Caco-2 (cell line): ENCODE data around the gene PACS2. TPM values are rescaled to one million over a fixed set of nuclear protein-coding genes. Genes with fewer than 3 reads are reported as not detected.

Experiments used
- BruUV-seq: library from RNA; stranded (reverse); fragments of 400-500 nt; replicated peaks from 2 replicates; lab custom pipeline; 2021; lab: Mats Ljungman, UMichigan
- CTCF ChIA-PET: fragments of 300-600 bp; sonication (Branson Sonifier 250); formaldehyde crosslinking; loops from one replicate; lab custom pipeline; 2022; ENCODE audit warnings: antibody characterized with exemption; lab: Charles Lee
- POLR2A ChIA-PET: fragments of 300-600 bp; sonication (Branson Sonifier 250); formaldehyde crosslinking; loops from one replicate; lab custom pipeline; 2022; ENCODE audit warnings: antibody characterized with exemption; lab: Charles Lee
- DNase-seq, 2 experiments: peaks; one replicate each; pipeline versions ENCODE4 v3.0.0 to v3.0.0-alpha.2; 2020 to 2022
- H3K27me3 ChIP-seq: replicated peaks from 2 replicates; pipeline ENCODE4 v1.6.0; 2011; ENCODE audit warnings: low read length; ENCODE audit not compliant: control insufficient read depth, insufficient read depth
- H3K36me3 ChIP-seq: 2 replicates; pipeline ENCODE4 v1.5.1; 2011; ENCODE audit warnings: low read length; ENCODE audit not compliant: control insufficient read depth, insufficient read depth
- H3K4me1 ChIP-seq: fragments of 250-450 bp; sonication (Bioruptor Pico); 2 replicates; pipeline ENCODE4 v1.5.1; 2020; ENCODE audit warnings: mild to moderate bottlenecking
- H3K4me3 ChIP-seq: 2 replicates; pipeline ENCODE4 v1.5.1; 2011; ENCODE audit warnings: low read depth, mild to moderate bottlenecking, control low read depth, low read length
- H3K9me3 ChIP-seq: fragments of 250-450 bp; sonication (Bioruptor Pico); 2 replicates; pipeline ENCODE4 v1.5.1; 2020; ENCODE audit warnings: mild to moderate bottlenecking, moderate library complexity
- H3K27ac Mint-ChIP-seq: one replicate; pipeline ENCODE4 v1.8.0; 2022; ENCODE audit warnings: mixed read lengths; ENCODE audit not compliant: unreplicated experiment
- H3K27me3 Mint-ChIP-seq: one replicate; pipeline ENCODE4 v1.8.0; 2022; ENCODE audit warnings: mixed read lengths; ENCODE audit not compliant: insufficient read depth, unreplicated experiment
- H3K36me3 Mint-ChIP-seq: one replicate; pipeline ENCODE4 v1.8.0; 2022; ENCODE audit warnings: mild to moderate bottlenecking, mixed read lengths; ENCODE audit not compliant: insufficient read depth, unreplicated experiment
- H3K4me1 Mint-ChIP-seq: one replicate; pipeline ENCODE4 v1.8.0; 2022; ENCODE audit warnings: low read depth, mixed read lengths; ENCODE audit not compliant: unreplicated experiment
- H3K4me3 Mint-ChIP-seq: one replicate; pipeline ENCODE4 v1.8.0; 2022; ENCODE audit warnings: mild to moderate bottlenecking, moderate library complexity, mixed read lengths; ENCODE audit not compliant: unreplicated experiment
- H3K9me3 Mint-ChIP-seq: one replicate; pipeline ENCODE4 v1.8.0; 2022; ENCODE audit warnings: mixed read lengths; ENCODE audit not compliant: unreplicated experiment
- CTCF ChIP-seq, 2 experiments: fragments of 200-600 bp in 1 of 2; IDR thresholded peaks; 1 replicate in 1 of 2; 2 replicates in 1 of 2; pipeline versions ENCODE4 v1.5.1 to v1.8.0; 2011 to 2022; ENCODE audit warnings: antibody characterized with exemption in 1 of 2, control low read depth in 1 of 2, inconsistent platforms in 1 of 2, low read depth in 1 of 2, low read length in 1 of 2, mild to moderate bottlenecking in 1 of 2, moderate library complexity in 1 of 2; ENCODE audit not compliant: insufficient read depth in 1 of 2, severe bottlenecking in 1 of 2, unreplicated experiment in 1 of 2
- intact Hi-C: fragments of 100-400 bp; cut with micrococcal nuclease; formaldehyde crosslinking; loops from one replicate; pipeline ENCODE4 v1.10.0; 2022; ENCODE audit not compliant: unreplicated experiment
- total RNA-seq: library from RNA; stranded (reverse); gene quantifications from 2 replicates; pipeline ENCODE4 v1.2.3, GENCODE V29; 2022

Gene PACS2
- total RNA-seq, 1 experiment from 2014 or later, result 58.1 TPM

- POLR2A ChIA-PET, result no interaction called here
- Histone ChIP-seq H3K27me3 (no peaks in the 10 kb centered on the region), H3K4me3 (no peak overlapping the region), H3K4me1 (no peaks in the 10 kb centered on the region), H3K36me3 (no peaks in the 10 kb centered on the region), H3K9me3 (no peaks in the 10 kb centered on the region)
- BruUV-seq, result no TSS peak
- Mint-ChIP-seq H3K9me3 (no peaks in the 10 kb centered on the region), H3K36me3 (no peaks in the 10 kb centered on the region), H3K4me1 (peaks cover 5% of the 10 kb centered on the region), H3K27me3 (no peaks in the 10 kb centered on the region), H3K27ac (no peak overlapping the region), H3K4me3 (no peak overlapping the region)
- intact Hi-C loops, result no loop called here
- DNase-seq, result no peak
- CTCF ChIA-PET, result no interaction called here
- TF ChIP-seq CTCF (IDR thresholded peaks at IDR 0.05; ENCODE audit: insufficient read depth in 1 of 2, low read depth in 1 of 2, low read length in 1 of 2, severe bottlenecking in 1 of 2, unreplicated experiment in 1 of 2), result no peak
Observed at GRCh38 chr14:105307052-105307727, 7.4 kb upstream of the PACS2 start.

DNA sequence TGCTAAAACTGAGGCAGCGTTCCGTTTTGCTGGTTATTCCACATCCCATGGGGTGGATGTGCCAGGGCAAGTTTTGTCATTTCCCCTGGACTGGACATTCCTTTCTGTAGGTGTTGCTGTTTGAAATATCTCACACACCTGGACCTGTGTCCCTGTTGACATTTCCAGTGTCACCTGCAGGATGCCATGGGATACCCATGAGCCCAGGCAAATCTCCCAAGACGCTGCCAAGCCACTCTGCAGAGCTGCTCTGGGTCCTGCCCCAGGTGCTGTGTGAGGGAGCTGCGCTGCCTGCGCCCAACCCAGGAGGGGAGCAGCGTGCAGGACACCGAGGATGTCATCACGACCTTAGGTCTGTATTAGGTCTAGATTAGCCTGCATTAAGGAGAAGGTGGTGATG is 5.2 kb upstream of the PACS2 start:
- Histone ChIP-seq H3K27me3 (no peaks in the 10 kb centered on the region), H3K36me3 (no peaks in the 10 kb centered on the region), H3K4me3 (no peak overlapping the region), H3K9me3 (no peaks in the 10 kb centered on the region), H3K4me1 (no peaks in the 10 kb centered on the region; the same call in 1 of the 2 replicates)
- no peak for TF ChIP-seq CTCF (IDR thresholded peaks at IDR 0.05; ENCODE audit: insufficient read depth in 1 of 2, low read depth in 1 of 2, low read length in 1 of 2, severe bottlenecking in 1 of 2, unreplicated experiment in 1 of 2)
- no TSS peak for BruUV-seq
- POLR2A ChIA-PET, result no interaction called here
- intact Hi-C loops, result no loop called here
- DNase-seq, result no peak
- H3K4me3 Mint-ChIP-seq, result no peak overlapping the region
- no peaks in the 10 kb centered on the region for H3K36me3 Mint-ChIP-seq
- no peaks in the 10 kb centered on the region for H3K4me1 Mint-ChIP-seq
- no peak overlapping the region for H3K27ac Mint-ChIP-seq
- no peaks in the 10 kb centered on the region for H3K9me3 Mint-ChIP-seq
- H3K27me3 Mint-ChIP-seq, result no peaks in the 10 kb centered on the region
- CTCF ChIA-PET, result no interaction called here

DNA sequence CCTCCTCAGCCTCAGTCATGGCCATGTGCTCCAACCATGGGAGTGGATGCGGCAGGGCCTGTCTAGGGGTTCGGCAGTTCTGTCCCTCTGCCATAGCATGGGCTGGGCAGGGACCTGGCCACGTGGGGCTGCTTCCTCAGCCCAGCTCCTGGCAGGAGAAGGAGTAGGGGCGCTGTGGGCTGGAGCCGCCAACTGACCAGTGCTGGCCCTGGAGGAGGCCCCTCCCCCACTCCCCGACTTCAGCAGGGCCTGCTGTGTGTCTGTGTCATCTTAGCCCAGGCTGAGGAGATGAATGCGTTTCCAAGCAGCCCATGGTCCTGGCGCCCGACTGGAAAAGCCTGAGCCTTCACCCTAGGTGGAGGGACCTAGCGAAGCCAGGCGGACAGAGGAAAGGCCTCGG is 2.7 kb upstream of the PACS2 start:
- Mint-ChIP-seq H3K36me3 (peaks cover 8% of the 10 kb centered on the region), H3K27ac (no peak overlapping the region), H3K4me1 (no peaks in the 10 kb centered on the region), H3K27me3 (no peaks in the 10 kb centered on the region), H3K9me3 (no peaks in the 10 kb centered on the region), H3K4me3 (no peak overlapping the region)
- CTCF ChIA-PET, result no interaction called here
- TF ChIP-seq CTCF (IDR thresholded peaks at IDR 0.05; ENCODE audit: insufficient read depth in 1 of 2, low read depth in 1 of 2, low read length in 1 of 2, severe bottlenecking in 1 of 2, unreplicated experiment in 1 of 2), result no peak
- Histone ChIP-seq H3K36me3 (no peaks in the 10 kb centered on the region), H3K9me3 (no peaks in the 10 kb centered on the region), H3K4me3 (no peak overlapping the region), H3K4me1 (no peaks in the 10 kb centered on the region; the same call in 1 of the 2 replicates), H3K27me3 (no peaks in the 10 kb centered on the region)
- intact Hi-C loops, result no loop called here
- BruUV-seq, result no TSS peak
- POLR2A ChIA-PET, result no interaction called here
- DNase-seq, result no peak
